ENCODE measurements around the gene TTYH1.

The TTYH1 gene

GRCh38 chr19:54403054-54403453 is 12.2 kb upstream of the TTYH1 start:
- H4K91ac ChIP-seq (ENCODE audit: low read depth, low read length, poor library complexity): no peak overlapping the region
- H3K4me3 ChIP-seq (ENCODE audit: low read length in 2 of 2): no peak overlapping the region
- no peak overlapping the region for H3K4me2 ChIP-seq (ENCODE audit: insufficient read depth, low read length, poor library complexity, severe bottlenecking)
- H2BK12ac ChIP-seq (ENCODE audit: low read length): no peak overlapping the region
- H3K4ac ChIP-seq (ENCODE audit: low read length): no peak overlapping the region
- no peak overlapping the region for H3K27ac ChIP-seq (replicated peaks; ENCODE audit: low read length)
- no peaks in the 10 kb centered on the region for H3K27me3 ChIP-seq (ENCODE audit: control insufficient read depth in 3 of 3, insufficient read depth in 3 of 3, low read depth in 1 of 3, low read length in 3 of 3)
- H3K79me1 ChIP-seq (ENCODE audit: low read depth, low read length): no peaks in the 10 kb centered on the region
- H3K9me3 ChIP-seq (replicated peaks in 1 of 2; ENCODE audit: control insufficient read depth in 2 of 2, insufficient read depth in 1 of 2, low read depth in 1 of 2, low read length in 2 of 2): no peaks in the 10 kb centered on the region
- WGBS, 2 donors (ENCODE audit: extremely low coverage in 2 of 2, insufficient read length in 2 of 2, insufficient replicate concordance in 1 of 2): no CpG with 5 or more reads among the region's 8 CpGs
- H3K4me1 ChIP-seq (ENCODE audit: control insufficient read depth in 2 of 2, insufficient read depth in 1 of 2, low read depth in 1 of 2, low read length in 2 of 2): no peaks in the 10 kb centered on the region
- H3K18ac ChIP-seq (ENCODE audit: low read length): no peak overlapping the region
- H4K8ac ChIP-seq (ENCODE audit: low read depth, low read length): no peak overlapping the region
- H2AK5ac ChIP-seq (ENCODE audit: low read depth, low read length): peak overlapping the region; percentile 14
- no peak overlapping the region for H2AFZ ChIP-seq (ENCODE audit: low read length)
- H3K9ac ChIP-seq (ENCODE audit: low read depth, low read length, poor library complexity): no peak overlapping the region
- no peak for DNase-seq (ENCODE audit: low spot score)
- H3K14ac ChIP-seq (ENCODE audit: low read length): no peak overlapping the region
- no peak overlapping the region for H2BK5ac ChIP-seq (ENCODE audit: low read length)
- H2BK120ac ChIP-seq (ENCODE audit: low read depth, low read length): no peak overlapping the region
- no peak overlapping the region for H2BK15ac ChIP-seq (ENCODE audit: low read length)
- no peaks in the 10 kb centered on the region for H3K36me3 ChIP-seq (replicated peaks in 1 of 2; ENCODE audit: control insufficient read depth in 2 of 2, insufficient read depth in 2 of 2, low read length in 2 of 2)
- no peak overlapping the region for H3K23ac ChIP-seq (ENCODE audit: low read depth, low read length, poor library complexity)

GRCh38 chr19:54405628-54406027 is 9.6 kb upstream of the TTYH1 start:
- Histone ChIP-seq H3K4me1 (ENCODE audit: control insufficient read depth in 2 of 2, insufficient read depth in 1 of 2, low read depth in 1 of 2, low read length in 2 of 2) (peaks cover 0 to 1% of the 10 kb centered on the region in 2 donors), H4K91ac (ENCODE audit: low read depth, low read length, poor library complexity) (no peak overlapping the region), H4K8ac (ENCODE audit: low read depth, low read length) (no peak overlapping the region), H3K4me2 (ENCODE audit: insufficient read depth, low read length, poor library complexity, severe bottlenecking) (no peak overlapping the region), H3K9ac (ENCODE audit: low read depth, low read length, poor library complexity) (no peak overlapping the region), H3K9me3 (replicated peaks in 1 of 2; ENCODE audit: control insufficient read depth in 2 of 2, insufficient read depth in 1 of 2, low read depth in 1 of 2, low read length in 2 of 2) (no peaks in the 10 kb centered on the region), H3K27ac (replicated peaks; ENCODE audit: low read length) (no peak overlapping the region), H3K4ac (ENCODE audit: low read length) (no peak overlapping the region), H3K36me3 (replicated peaks in 1 of 2; ENCODE audit: control insufficient read depth in 2 of 2, insufficient read depth in 2 of 2, low read length in 2 of 2) (no peaks in the 10 kb centered on the region), H3K18ac (ENCODE audit: low read length) (no peak overlapping the region), H2BK5ac (ENCODE audit: low read length) (no peak overlapping the region), H2AK5ac (ENCODE audit: low read depth, low read length) (no peak overlapping the region), H3K27me3 (ENCODE audit: control insufficient read depth in 3 of 3, insufficient read depth in 3 of 3, low read depth in 1 of 3, low read length in 3 of 3) (no peaks in the 10 kb centered on the region), H3K4me3 (ENCODE audit: low read length in 2 of 2) (no peak overlapping the region), H2BK12ac (ENCODE audit: low read length) (no peak overlapping the region), H2AFZ (ENCODE audit: low read length) (no peak overlapping the region), H2BK15ac (ENCODE audit: low read length) (no peak overlapping the region), H3K14ac (ENCODE audit: low read length) (no peak overlapping the region), H3K79me1 (ENCODE audit: low read depth, low read length) (no peaks in the 10 kb centered on the region), H3K23ac (ENCODE audit: low read depth, low read length, poor library complexity) (no peak overlapping the region), H2BK120ac (ENCODE audit: low read depth, low read length) (no peak overlapping the region)
- no peak for DNase-seq (ENCODE audit: low spot score)

- no peak overlapping the region for H3K4ac ChIP-seq (ENCODE audit: low read length)
- no peak overlapping the region for H4K91ac ChIP-seq (ENCODE audit: low read depth, low read length, poor library complexity)
- H3K9ac ChIP-seq (ENCODE audit: low read depth, low read length, poor library complexity): no peak overlapping the region
- H2AK5ac ChIP-seq (ENCODE audit: low read depth, low read length): no peak overlapping the region
- no peak overlapping the region for H2BK5ac ChIP-seq (ENCODE audit: low read length)
- H2BK15ac ChIP-seq (ENCODE audit: low read length): no peak overlapping the region
- no peak overlapping the region for H3K4me2 ChIP-seq (ENCODE audit: insufficient read depth, low read length, poor library complexity, severe bottlenecking)
- no CpG with 5 or more reads among the region's 7 CpGs for WGBS, 2 donors (ENCODE audit: extremely low coverage in 2 of 2, insufficient read length in 2 of 2, insufficient replicate concordance in 1 of 2)
- no peak for DNase-seq (ENCODE audit: low spot score)
- H3K23ac ChIP-seq (ENCODE audit: low read depth, low read length, poor library complexity): no peak overlapping the region
- peaks cover 0 to 4% of the 10 kb centered on the region in 2 donors for H3K4me1 ChIP-seq (ENCODE audit: control insufficient read depth in 2 of 2, insufficient read depth in 1 of 2, low read depth in 1 of 2, low read length in 2 of 2)
- no peaks in the 10 kb centered on the region for H3K27me3 ChIP-seq (ENCODE audit: control insufficient read depth in 3 of 3, insufficient read depth in 3 of 3, low read depth in 1 of 3, low read length in 3 of 3)
- H3K14ac ChIP-seq (ENCODE audit: low read length): no peak overlapping the region
- no peaks in the 10 kb centered on the region for H3K9me3 ChIP-seq (replicated peaks in 1 of 2; ENCODE audit: control insufficient read depth in 2 of 2, insufficient read depth in 1 of 2, low read depth in 1 of 2, low read length in 2 of 2)
- H3K79me1 ChIP-seq (ENCODE audit: low read depth, low read length): no peaks in the 10 kb centered on the region
- H3K36me3 ChIP-seq (replicated peaks in 1 of 2; ENCODE audit: control insufficient read depth in 2 of 2, insufficient read depth in 2 of 2, low read length in 2 of 2): no peaks in the 10 kb centered on the region
- H4K8ac ChIP-seq (ENCODE audit: low read depth, low read length): no peak overlapping the region
- H2BK120ac ChIP-seq (ENCODE audit: low read depth, low read length): no peak overlapping the region
- no peak overlapping the region for H3K27ac ChIP-seq (replicated peaks; ENCODE audit: low read length)
- no peak overlapping the region for H3K18ac ChIP-seq (ENCODE audit: low read length)
- no peak overlapping the region for H2AFZ ChIP-seq (ENCODE audit: low read length)
- H2BK12ac ChIP-seq (ENCODE audit: low read length): no peak overlapping the region
- H3K4me3 ChIP-seq (ENCODE audit: low read length in 2 of 2): no peak overlapping the region
These were observed 7.5 kb upstream of the TTYH1 start for GRCh38 chr19:54407780-54408179.

- H3K36me3 ChIP-seq (replicated peaks in 1 of 2; ENCODE audit: control insufficient read depth in 2 of 2, insufficient read depth in 2 of 2, low read length in 2 of 2): no peaks in the 10 kb centered on the region
- no CpG with 5 or more reads among the region's 9 CpGs for WGBS, 2 donors (ENCODE audit: extremely low coverage in 2 of 2, insufficient read length in 2 of 2, insufficient replicate concordance in 1 of 2)
- no peak overlapping the region for H2BK120ac ChIP-seq (ENCODE audit: low read depth, low read length)
- H3K14ac ChIP-seq (ENCODE audit: low read length): no peak overlapping the region
- H3K4me1 ChIP-seq (ENCODE audit: control insufficient read depth in 2 of 2, insufficient read depth in 1 of 2, low read depth in 1 of 2, low read length in 2 of 2): peaks cover 0 to 4% of the 10 kb centered on the region in 2 donors
- no peak overlapping the region for H2AFZ ChIP-seq (ENCODE audit: low read length)
- no peak overlapping the region for H2AK5ac ChIP-seq (ENCODE audit: low read depth, low read length)
- no peak overlapping the region for H3K4me2 ChIP-seq (ENCODE audit: insufficient read depth, low read length, poor library complexity, severe bottlenecking)
- H3K18ac ChIP-seq (ENCODE audit: low read length): no peak overlapping the region
- no peak overlapping the region for H3K9ac ChIP-seq (ENCODE audit: low read depth, low read length, poor library complexity)
- no peak overlapping the region for H2BK5ac ChIP-seq (ENCODE audit: low read length)
- H3K27me3 ChIP-seq (ENCODE audit: control insufficient read depth in 3 of 3, insufficient read depth in 3 of 3, low read depth in 1 of 3, low read length in 3 of 3): no peaks in the 10 kb centered on the region
- no peaks in the 10 kb centered on the region for H3K79me1 ChIP-seq (ENCODE audit: low read depth, low read length)
- H3K4ac ChIP-seq (ENCODE audit: low read length): no peak overlapping the region
- no peak overlapping the region for H4K91ac ChIP-seq (ENCODE audit: low read depth, low read length, poor library complexity)
- H3K4me3 ChIP-seq (ENCODE audit: low read length in 2 of 2): no peak overlapping the region
- DNase-seq (ENCODE audit: low spot score): no peak
- H3K9me3 ChIP-seq (replicated peaks in 1 of 2; ENCODE audit: control insufficient read depth in 2 of 2, insufficient read depth in 1 of 2, low read depth in 1 of 2, low read length in 2 of 2): no peaks in the 10 kb centered on the region
- H2BK12ac ChIP-seq (ENCODE audit: low read length): no peak overlapping the region
- no peak overlapping the region for H3K23ac ChIP-seq (ENCODE audit: low read depth, low read length, poor library complexity)
- H4K8ac ChIP-seq (ENCODE audit: low read depth, low read length): no peak overlapping the region
- no peak overlapping the region for H2BK15ac ChIP-seq (ENCODE audit: low read length)
- no peak overlapping the region for H3K27ac ChIP-seq (replicated peaks; ENCODE audit: low read length)
These were observed 6.7 kb upstream of the TTYH1 start for GRCh38 chr19:54408456-54409026.
